Measurements from ENCODE around the gene KLK3.

GRCh38 chr19:50880241-50880640 lies 25.5 kb downstream of the KLK3 start:
- no peak for TF ChIP-seq CTCF (IDR thresholded peaks at IDR 0.05; ENCODE audit: low read depth, low read length)
- TF ChIP-seq EZH2phosphoT487 (IDR thresholded peaks at IDR 0.05; ENCODE audit: low read depth), result no peak

Measured in OCI-LY3 (cell line).